G401.6 (cell line): ENCODE measurements around the gene PCDHGB2.
"Not testable (repeated sequence)": the region's sequence is repeated elsewhere in the genome, so short reads cannot be mapped to it uniquely, and the experiment has no call there.

Experiments
- FAIRE-seq: peaks from 2 replicates; lab custom pipeline; 2012; peaks lifted over from hg19 to GRCh38; lab: Jason Lieb, UNC

PCDHGB2 gene

DNA sequence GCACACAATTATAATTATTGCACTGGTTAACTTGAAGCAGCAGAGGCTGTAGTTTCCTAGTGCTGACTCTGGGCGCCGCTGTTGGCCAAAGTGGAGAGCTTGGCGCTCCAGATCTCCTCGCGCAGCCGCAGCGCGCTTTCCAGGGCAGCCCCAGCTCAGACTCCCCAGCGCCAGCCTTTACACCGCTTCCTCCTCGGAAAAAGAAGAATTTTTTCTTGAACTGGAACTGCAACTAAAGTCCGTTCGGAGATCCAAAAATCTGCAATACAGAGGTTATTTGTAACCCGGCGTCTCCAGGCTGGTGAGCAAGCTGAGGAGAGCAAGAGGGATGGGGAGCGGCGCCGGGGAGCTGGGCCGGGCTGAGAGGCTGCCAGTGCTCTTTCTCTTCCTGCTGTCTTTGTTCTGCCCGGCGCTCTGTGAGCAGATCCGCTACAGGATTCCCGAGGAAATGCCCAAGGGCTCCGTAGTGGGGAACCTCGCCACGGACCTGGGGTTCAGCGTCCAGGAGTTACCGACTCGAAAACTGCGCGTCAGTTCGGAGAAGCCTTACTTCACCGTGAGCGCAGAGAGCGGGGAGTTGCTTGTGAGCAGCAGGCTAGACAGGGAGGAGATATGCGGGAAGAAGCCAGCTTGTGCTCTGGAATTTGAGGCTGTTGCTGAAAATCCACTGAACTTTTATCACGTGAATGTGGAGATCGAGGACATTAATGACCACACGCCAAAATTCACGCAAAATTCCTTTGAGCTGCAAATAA is 27.9 kb downstream of the PCDHGB2 start, which contains the start of gene PCDHGB4:
TSS of gene PCDHGB4 (plus strand) at position 142 of the 755 bp plus-strand sequence. CDS start at position 329, 187 bp downstream.
- not testable (repeated sequence) for FAIRE-seq

DNA sequence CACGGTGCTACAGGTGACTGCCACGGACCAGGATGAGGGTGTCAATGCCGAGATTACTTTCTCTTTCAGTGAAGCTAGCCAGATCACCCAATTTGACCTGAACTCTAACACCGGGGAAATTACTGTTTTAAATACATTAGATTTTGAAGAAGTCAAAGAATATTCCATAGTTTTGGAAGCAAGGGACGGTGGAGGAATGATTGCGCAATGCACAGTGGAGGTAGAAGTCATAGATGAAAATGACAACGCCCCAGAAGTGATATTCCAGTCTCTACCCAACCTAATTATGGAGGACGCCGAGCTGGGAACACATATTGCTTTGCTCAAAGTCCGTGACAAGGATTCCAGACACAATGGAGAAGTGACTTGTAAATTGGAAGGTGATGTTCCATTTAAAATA is 28.9 kb downstream of the PCDHGB2 start:
- no peak for FAIRE-seq

DNA sequence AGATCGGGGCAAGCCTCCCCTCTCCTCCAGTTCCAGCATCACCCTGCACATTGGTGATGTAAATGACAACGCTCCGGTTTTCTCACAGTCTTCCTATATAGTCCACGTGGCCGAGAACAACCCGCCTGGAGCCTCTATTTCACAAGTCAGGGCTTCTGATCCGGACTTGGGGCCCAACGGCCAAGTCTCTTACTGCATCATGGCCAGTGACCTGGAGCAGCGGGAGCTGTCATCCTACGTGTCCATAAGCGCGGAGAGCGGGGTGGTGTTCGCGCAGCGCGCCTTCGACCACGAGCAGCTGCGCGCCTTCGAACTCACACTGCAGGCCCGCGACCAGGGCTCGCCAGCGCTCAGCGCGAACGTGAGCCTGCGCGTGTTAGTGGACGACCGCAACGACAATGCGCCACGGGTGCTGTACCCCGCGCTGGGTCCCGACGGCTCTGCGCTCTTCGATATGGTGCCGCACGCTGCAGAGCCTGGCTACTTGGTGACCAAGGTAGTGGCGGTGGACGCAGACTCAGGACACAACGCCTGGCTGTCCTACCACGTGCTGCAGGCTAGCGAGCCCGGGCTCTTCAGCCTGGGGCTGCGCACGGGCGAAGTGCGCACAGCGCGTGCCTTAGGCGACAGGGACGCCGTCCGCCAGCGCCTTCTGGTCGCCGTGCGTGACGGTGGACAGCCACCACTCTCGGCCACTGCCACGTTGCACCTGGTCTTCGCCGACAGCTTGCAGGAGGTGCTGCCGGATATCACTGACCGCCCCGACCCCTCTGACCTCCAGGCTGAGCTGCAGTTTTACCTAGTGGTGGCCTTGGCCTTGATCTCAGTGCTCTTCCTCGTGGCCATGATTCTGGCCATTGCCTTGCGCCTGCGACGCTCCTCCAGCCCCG is 29.6 kb downstream of the PCDHGB2 start:
- FAIRE-seq: no peak

DNA sequence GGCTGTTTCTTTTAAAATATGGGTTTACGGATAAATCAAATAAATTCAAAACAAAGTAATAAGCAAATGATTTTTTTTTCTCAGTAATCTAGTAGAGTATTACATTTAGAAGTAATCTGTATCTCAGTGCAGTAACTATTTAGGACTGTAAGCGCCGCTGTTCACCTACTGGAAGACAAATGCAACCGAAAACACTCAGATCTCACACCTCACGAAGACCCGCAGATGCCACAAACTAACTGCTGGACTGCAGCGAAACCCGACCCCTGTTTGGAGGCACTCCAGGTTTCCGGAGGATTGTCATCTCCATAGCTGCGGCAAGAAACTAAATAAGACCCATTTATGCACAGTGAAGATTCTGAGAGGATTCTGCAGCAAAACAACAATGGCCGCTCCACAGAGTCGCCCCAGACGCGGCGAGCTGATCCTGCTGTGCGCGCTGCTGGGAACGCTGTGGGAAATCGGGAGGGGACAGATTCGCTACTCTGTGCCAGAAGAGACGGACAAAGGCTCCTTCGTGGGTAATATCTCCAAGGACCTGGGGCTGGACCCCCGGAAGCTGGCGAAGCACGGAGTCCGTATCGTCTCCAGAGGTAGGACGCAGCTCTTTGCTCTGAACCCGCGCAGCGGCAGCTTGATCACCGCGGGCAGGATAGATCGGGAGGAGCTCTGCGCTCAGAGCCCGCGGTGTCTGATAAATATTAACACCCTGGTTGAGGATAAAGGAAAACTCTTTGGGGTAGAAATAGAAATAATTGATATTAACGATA is 32.8 kb downstream of the PCDHGB2 start, which contains the start of gene PCDHGA8:
TSS of gene PCDHGA8 (plus strand) at position 205 of the 770 bp plus-strand sequence. CDS start at position 386, 181 bp downstream.
- FAIRE-seq: no peak

DNA sequence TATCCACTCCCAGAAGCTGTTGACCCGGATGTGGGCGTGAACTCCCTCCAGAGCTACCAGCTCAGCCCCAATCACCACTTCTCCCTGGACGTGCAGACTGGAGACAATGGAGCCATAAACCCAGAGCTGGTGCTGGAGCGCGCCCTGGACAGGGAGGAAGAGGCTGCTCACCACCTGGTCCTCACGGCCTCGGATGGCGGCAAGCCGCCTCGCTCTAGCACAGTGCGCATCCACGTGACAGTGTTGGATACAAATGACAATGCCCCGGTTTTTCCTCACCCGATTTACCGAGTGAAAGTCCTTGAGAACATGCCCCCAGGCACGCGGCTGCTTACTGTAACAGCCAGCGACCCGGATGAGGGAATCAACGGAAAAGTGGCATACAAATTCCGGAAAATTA is 33.5 kb downstream of the PCDHGB2 start:
- FAIRE-seq: no peak

DNA sequence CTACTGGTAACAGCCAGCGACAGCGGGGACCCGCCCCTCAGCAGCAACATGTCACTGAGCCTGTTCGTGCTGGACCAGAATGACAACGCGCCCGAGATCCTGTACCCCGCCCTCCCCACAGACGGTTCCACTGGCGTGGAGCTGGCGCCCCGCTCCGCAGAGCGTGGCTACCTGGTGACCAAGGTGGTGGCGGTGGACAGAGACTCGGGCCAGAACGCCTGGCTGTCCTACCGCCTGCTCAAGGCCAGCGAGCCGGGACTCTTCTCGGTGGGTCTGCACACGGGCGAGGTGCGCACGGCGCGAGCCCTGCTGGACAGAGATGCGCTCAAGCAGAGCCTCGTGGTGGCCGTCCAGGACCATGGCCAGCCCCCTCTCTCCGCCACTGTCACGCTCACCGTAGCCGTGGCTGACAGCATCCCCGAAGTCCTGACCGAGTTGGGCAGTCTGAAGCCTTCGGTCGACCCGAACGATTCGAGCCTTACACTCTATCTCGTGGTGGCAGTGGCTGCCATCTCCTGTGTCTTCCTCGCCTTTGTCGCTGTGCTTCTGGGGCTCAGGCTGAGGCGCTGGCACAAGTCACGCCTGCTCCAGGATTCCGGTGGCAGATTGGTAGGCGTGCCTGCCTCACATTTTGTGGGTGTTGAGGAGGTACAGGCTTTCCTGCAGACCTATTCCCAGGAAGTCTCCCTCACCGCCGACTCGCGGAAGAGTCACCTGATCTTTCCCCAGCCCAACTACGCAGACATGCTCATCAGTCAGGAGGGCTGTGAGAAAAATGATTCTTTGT is 34.8 kb downstream of the PCDHGB2 start:
- FAIRE-seq: not testable (repeated sequence)

DNA sequence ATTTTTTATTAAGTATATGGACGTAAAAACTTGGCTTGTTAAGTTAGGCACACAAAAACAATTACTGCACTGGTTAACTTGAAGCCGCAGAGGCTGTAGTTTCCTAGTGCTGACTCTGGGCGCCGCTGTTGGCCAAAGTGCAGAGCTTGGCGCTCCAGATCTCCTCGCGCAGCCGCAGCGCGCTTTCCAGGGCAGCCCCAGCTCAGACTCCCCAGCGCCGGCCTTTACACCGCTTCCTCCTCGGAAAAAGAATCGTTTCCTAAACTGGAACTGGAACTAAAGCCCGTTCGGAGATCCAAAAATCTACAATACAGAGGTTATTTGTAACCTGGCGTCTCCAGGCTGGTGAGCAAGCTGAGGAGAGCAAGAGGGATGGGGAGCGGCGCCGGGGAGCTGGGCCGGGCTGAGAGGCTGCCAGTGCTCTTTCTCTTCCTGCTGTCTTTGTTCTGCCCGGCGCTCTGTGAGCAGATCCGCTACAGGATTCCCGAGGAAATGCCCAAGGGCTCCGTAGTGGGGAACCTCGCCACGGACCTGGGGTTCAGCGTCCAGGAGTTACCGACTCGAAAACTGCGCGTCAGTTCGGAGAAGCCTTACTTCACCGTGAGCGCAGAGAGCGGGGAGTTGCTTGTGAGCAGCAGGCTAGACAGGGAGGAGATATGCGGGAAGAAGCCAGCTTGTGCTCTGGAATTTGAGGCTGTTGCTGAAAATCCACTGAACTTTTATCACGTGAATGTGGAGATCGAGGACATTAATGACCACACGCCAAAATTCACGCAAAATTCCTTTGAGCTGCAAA is 38.2 kb downstream of the PCDHGB2 start, which contains the start of gene PCDHGB5:
TSS of gene PCDHGB5 (plus strand) at position 192 of the 796 bp plus-strand sequence. CDS start at position 373, 181 bp downstream.
- FAIRE-seq: not testable (repeated sequence)

DNA sequence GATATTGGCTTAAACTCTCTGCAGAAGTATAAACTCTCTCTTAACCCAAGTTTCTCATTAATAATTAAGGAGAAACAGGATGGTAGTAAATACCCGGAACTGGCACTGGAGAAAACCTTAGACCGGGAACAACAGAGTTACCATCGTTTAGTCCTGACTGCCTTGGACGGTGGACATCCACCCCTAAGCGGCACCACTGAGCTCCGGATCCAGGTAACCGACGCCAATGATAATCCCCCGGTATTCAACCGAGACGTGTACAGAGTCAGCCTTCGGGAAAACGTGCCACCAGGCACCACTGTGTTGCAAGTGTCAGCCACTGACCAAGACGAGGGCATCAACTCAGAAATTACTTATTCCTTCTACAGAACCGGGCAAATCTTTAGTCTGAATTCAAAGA is 38.8 kb downstream of the PCDHGB2 start:
- no peak for FAIRE-seq

DNA sequence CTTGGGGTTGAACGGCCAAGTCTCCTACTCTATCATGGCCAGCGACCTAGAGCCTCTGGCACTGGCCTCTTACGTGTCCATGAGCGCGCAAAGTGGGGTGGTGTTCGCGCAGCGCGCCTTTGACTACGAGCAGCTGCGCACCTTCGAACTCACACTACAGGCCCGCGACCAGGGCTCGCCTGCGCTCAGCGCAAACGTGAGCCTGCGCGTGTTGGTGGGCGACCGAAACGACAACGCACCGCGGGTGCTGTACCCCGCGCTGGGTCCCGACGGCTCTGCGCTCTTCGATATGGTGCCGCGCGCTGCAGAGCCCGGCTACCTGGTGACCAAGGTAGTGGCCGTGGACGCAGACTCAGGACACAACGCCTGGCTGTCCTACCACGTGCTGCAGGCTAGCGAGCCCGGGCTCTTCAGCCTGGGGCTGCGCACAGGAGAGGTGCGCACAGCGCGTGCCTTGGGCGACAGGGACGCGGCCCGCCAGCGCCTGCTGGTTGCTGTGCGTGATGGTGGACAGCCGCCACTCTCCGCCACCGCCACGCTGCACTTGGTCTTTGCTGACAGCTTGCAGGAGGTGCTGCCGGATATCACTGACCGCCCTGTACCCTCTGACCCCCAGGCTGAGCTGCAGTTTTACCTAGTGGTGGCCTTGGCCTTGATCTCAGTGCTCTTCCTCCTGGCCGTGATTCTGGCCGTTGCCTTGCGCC is 39.9 kb downstream of the PCDHGB2 start:
- FAIRE-seq: no peak

DNA sequence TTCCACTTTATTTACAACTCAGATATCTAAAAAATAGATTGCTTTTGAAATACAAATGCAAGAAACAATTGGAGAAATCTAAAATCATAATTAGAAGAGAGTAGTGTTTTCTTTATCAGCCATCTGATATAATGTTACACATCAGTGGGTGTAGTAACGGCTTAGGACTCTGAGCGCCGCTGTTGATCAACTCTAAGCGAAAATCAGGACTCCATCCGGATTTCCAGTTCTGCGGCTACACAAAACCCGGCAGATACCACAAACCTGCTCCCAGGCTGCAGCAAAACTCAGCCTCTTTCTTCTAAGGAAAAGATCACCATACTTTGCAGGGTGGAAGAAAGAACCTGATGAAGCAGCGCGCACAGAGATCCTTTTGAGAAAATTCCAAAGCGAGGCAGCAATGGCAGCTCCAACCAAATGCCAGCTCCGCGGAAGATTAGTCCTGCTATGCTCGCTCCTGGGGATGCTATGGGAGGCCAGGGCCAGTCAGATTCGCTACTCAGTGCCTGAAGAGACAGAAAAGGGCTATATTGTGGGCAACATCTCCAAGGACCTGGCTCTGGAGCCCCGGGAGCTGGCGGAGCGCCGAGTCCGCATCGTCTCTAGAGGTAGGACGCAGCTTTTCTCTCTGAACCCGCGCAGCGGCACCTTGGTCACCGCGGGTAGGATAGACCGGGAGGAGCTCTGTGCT is 42.9 kb downstream of the PCDHGB2 start, which contains the start of gene PCDHGA9:
TSS of gene PCDHGA9 (plus strand) at position 226 of the 691 bp plus-strand sequence. CDS start at position 401, 175 bp downstream.
- FAIRE-seq: peak; percentile 60

DNA sequence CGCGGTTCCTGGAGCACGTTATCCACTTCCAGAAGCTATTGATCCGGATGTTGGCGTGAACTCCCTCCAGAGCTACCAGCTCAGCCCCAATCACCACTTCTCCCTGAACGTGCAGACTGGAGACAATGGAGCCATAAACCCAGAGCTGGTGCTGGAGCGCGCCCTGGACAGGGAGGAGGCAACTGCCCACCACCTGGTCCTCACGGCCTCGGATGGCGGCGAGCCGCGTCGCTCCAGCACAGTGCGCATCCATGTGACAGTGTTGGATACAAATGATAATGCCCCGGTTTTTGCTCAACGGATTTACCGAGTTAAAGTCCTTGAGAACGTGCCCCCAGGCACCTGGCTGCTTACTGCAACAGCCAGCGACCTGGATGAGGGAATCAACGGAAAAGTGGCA is 43.6 kb downstream of the PCDHGB2 start:
- FAIRE-seq: no peak

DNA sequence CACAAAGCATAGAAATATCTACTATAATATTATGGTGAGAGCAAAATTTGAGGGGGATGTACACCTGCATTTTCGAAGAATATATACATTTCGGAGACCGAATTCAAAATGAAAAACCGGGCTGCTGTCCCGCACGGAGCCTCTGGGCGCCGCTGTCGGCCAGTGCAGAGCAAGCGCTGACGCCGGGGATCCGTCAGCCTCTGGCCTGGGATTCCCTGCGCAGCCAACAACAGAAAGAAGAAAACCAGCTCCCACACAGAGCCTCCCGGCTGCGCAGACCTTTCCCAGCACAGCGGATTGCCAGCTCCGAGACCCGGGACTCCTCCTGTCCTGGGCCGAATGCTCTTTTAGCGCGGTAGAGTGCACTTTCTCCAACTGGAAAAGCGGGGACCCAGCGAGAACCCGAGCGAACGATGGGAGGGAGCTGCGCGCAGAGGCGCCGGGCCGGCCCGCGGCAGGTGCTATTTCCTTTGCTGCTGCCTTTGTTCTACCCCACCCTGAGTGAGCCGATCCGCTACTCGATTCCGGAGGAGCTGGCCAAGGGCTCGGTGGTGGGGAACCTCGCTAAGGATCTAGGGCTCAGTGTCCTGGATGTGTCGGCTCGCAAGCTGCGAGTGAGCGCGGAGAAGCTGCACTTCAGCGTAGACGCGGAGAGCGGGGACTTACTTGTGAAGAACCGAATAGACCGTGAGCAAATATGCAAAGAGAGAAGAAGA is 48.2 kb downstream of the PCDHGB2 start, which contains the start of gene PCDHGB6:
TSS of gene PCDHGB6 (plus strand) at position 232 of the 716 bp plus-strand sequence. CDS start at position 414, 182 bp downstream.
- FAIRE-seq: not testable (repeated sequence)

DNA sequence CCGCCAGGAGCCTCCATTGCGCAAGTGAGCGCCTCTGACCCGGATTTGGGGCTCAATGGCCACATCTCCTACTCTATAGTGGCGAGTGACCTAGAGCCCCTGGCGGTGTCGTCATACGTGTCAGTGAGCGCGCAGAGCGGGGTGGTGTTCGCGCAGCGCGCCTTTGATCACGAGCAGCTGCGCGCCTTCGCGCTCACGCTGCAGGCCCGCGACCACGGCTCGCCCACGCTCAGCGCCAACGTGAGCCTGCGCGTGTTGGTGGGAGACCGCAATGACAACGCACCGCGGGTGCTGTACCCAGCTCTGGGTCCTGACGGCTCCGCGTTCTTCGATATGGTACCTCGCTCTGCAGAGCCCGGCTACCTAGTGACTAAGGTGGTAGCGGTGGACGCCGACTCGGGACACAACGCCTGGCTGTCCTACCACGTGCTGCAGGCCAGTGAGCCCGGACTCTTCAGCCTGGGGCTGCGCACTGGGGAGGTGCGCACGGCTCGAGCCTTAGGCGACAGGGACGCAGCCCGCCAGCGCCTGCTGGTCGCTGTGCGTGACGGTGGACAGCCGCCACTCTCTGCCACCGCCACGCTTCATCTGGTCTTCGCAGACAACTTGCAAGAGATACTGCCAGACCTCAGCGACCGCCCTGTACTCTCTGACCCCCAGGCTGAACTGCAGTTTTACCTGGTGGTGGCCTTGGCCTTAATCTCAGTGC is 50.0 kb downstream of the PCDHGB2 start:
- FAIRE-seq: no peak

DNA sequence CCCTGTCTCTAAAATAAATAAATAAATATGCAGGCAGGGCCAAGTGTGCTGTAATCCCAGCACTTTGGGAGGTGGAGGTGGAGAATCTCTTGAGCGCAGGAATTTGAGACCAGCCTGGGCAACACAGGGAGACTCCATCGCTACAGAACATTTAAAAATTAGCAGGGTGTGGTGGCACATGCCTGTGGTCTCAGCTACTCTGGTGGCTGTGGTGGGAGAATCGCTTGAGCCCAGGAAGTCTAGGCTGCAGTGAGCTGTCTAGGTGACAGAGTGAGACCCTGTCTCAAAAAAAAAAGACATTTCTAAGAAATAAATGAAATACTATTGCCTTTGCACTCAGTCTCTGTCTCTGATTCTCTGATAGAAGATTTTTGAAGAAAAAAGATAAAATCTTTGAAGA is 51.8 kb downstream of the PCDHGB2 start:
- no peak for FAIRE-seq
